Large intestine (tissue), 3 donors: ENCODE measurements around the gene LGR4. TPM values are rescaled to one million over a fixed set of nuclear protein-coding genes. Genes with fewer than 3 reads are reported as not detected.

ENCODE experiments used
- DNase-seq, 2 donors: peaks; one replicate each; pipeline versions ENCODE4 v3.0.0 to v3.0.0-alpha.2; 2013
- H3K27ac ChIP-seq: one replicate; pipeline ENCODE4 v1.5.1; 2013; ENCODE audit warnings: low read length
- H3K27me3 ChIP-seq: 2 replicates; pipeline ENCODE4 v1.6.1; 2013; ENCODE audit warnings: low read length; ENCODE audit not compliant: control insufficient read depth, insufficient read depth
- H3K36me3 ChIP-seq: 2 replicates; pipeline ENCODE4 v1.6.1; 2013; ENCODE audit warnings: low read length; ENCODE audit not compliant: control insufficient read depth, insufficient read depth
- H3K4me1 ChIP-seq: one replicate; pipeline ENCODE4 v1.6.1; 2013; ENCODE audit warnings: low read length; ENCODE audit not compliant: control insufficient read depth, insufficient read depth
- H3K4me3 ChIP-seq: one replicate; pipeline ENCODE4 v1.5.1; 2013; ENCODE audit warnings: low read length
- H3K9me3 ChIP-seq: one replicate; pipeline ENCODE4 v1.6.1; 2013; ENCODE audit warnings: mild to moderate bottlenecking, low read depth, low read length, moderate library complexity; ENCODE audit not compliant: control insufficient read depth
- WGBS: methylation state at CpG from one replicate; pipeline ENCODE4 v1.1.5; 2013; ENCODE audit warnings: low lambda C conversion rate; ENCODE audit not compliant: insufficient coverage; 5-methylcytosine and 5-hydroxymethylcytosine counted together
- polyA plus RNA-seq: library from polyadenylated mRNA; unstranded; fragments of 120-200 nt; gene quantifications from one replicate; pipeline ENCODE4 v1.2.1, GENCODE V29; 2013

The LGR4 gene
- polyA plus RNA-seq, 1 donor, result 53.2 TPM

DNA sequence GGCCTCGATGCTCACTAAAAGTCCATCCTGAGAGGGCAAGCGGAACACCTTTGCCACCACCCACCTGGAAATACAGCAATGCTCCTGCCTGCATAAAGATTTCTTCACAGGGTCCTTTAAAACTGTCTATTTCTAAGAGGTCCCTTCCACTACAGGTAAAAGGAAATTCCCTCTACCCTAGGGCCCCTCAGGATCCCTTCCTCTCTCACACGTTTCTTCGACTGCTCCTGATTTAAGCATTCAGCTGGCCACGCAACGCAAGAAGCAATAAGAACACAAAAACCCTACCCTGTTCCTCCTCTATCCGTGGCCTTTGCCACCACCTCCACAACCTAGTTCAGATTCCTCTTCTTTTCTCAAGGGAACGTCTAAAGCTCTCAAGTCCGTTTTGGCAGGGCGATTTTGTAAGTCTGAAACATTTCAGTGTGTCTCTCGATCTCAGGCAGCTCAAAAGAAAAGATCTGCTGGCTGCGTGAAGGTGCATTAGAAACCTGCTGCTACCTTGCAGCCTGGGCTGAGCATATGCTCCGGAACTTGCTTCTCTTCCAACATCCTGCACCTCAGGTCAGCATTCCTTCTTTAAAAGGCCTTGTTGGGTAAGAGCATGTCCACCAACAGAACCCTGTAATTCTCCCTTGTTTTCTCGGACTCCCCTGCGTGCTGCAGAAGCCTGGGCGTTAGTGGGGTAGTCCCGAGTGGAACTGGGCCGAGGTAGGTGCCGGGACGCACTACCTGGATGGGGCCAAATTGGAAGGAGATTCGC is 1.6 kb downstream of the LGR4 start:
- Histone ChIP-seq H3K4me3 (peak overlapping the region; percentile 65), H3K27me3 (no peaks in the 10 kb centered on the region), H3K27ac (peak overlapping the region; percentile 86), H3K36me3 (no peaks in the 10 kb centered on the region), H3K4me1 (peaks cover 19% of the 10 kb centered on the region), H3K9me3 (no peaks in the 10 kb centered on the region)
- 8% methylated on average over 2 of the region's 21 CpGs for WGBS
- peak in 1 of 2 donors; percentile 65 for DNase-seq

DNA sequence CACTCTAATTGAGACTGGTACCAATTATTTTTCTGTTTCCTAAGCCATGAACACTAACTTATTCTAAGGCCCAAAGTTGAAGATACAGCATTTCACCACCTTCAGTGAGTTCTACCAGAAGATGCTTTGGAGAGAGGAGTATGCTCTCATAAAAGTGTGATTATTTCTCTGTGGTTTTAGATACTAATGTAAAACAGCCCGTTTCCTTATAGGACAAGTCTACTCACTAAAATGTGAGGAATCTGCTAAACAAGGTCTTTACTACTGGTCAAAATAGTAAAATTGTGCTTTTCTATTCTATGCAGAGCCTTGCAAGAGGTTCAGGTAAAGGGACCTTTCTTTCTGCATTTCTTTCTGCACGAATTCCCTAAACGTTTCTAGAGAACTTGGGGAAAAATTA is 2.4 kb downstream of the LGR4 start:
- H3K9me3 ChIP-seq, result no peaks in the 10 kb centered on the region
- H3K27ac ChIP-seq, result peak overlapping the region; percentile 86
- no peaks in the 10 kb centered on the region for H3K36me3 ChIP-seq
- no peaks in the 10 kb centered on the region for H3K27me3 ChIP-seq
- peaks cover 19% of the 10 kb centered on the region for H3K4me1 ChIP-seq
- peak overlapping the region; percentile 65 for H3K4me3 ChIP-seq
- no peak for DNase-seq
- 25% methylated on average over 2 of the region's 3 CpGs for WGBS

DNA sequence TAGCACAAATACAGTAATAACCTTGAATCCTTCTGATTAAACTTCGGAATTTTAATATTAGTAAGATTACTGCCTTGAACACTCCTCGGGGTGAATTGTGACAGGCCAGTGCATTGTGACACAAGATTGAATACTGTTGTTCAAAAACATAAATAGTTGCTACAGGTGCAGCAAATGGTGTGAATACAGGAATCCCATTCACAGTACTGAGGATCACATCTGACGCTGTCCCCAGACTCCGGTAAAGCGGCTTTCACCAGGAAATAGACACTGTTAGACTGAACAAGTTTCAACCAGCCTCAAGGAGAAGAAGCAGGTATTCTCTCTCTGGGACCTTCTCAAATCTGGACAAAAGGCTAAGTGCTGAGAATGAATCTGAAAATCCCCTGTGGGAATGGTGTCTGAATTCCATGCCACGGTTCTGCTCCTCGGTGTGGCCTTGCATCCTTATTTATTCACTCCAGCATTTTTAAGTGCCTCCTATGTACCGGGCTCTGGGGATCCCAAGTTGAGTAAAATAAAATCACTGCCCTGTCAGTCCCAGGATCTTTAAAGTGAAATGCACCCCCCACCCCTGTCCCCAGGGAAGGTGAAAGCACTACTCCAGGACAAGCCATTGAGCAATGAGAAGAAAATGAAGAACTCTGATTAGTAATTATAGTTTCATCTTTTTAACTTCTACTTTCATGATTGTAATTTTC is 3.4 kb downstream of the LGR4 start:
- H3K9me3 ChIP-seq, result no peaks in the 10 kb centered on the region
- peak in 1 of 2 donors; percentile 56 for DNase-seq
- H3K36me3 ChIP-seq, result no peaks in the 10 kb centered on the region
- WGBS, result 0% methylated on average over 1 of the region's 8 CpGs
- H3K27me3 ChIP-seq, result no peaks in the 10 kb centered on the region
- H3K4me1 ChIP-seq, result peaks cover 26% of the 10 kb centered on the region
- H3K27ac ChIP-seq, result peak overlapping the region; percentile 44
- peak overlapping the region; percentile 65 for H3K4me3 ChIP-seq

DNA sequence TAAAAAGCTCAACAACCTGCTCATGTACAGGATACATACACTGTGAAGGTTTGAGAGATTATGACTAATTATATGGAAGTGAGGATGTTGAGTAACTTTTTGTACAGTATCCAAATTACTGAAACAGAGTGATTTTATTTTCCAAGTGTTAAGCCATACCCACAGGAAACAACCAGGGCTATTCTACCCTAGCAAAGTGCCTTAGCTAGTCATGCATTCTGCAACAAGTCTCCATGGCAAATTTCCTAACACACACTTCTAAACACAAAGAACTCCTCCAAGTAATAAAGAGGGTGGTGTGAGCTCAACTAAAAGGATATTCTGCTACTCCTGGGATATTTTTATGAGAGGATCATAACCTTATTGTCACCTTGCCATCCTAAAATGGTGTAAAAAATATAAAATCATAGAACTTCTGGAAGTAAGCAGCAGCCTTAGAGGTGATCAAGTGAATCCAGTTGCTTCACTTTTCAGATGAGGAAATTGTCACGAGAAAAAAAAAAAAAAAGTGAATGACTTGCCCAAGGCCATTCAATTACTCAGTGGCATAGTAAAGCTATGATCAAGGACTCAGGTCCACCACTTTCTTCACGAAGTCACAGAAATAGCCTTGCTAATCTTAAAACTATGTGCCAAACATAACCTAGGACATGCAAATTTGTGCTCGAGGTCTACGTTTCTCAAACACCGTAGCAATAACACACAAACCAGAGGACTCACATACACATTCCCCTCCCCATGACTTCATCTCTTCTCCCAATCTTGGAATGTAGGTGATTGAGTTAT is 4.2 kb downstream of the LGR4 start:
- Histone ChIP-seq H3K9me3 (no peaks in the 10 kb centered on the region), H3K27ac (peak overlapping the region; percentile 44), H3K27me3 (no peaks in the 10 kb centered on the region), H3K36me3 (no peaks in the 10 kb centered on the region), H3K4me1 (peaks cover 29% of the 10 kb centered on the region), H3K4me3 (peak overlapping the region; percentile 65)
- WGBS, result 54% methylated on average over 4 of the region's 5 CpGs
- peak in 1 of 2 donors; percentile 66 for DNase-seq

DNA sequence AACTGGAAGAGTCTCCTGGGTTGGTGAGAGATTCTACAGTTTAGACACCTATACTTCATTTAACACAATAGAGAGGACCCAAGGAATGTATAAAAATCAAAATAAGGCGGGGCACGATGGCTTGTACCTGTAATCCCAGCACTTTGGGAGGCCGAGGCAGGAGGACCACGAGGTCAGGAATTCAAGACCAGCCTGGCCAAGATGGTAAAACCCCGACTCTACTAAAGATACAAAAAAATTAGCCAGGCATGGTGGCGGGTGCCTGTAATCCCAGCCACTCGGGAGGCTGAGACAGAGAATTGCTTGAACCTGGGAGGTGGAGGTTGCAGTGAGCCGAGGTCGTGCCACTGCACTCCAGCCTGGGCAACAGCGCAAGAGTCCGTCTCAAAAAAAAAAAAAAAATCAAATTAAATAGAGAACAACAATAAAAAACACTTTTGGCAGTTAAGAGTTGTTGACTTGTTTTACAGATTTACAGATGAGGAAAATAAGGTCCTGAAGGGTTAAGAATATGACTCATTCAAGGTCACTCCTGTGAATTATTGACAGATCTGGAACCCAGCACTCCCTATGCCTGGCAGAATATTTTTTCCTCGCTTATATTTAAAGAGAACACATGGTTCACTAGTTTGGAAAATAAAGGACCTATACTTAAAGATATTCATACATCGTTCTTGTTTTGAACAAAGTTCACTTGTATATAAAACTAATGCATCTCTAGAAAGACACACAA is 5.2 kb downstream of the LGR4 start:
- H3K4me1 ChIP-seq, result peaks cover 29% of the 10 kb centered on the region
- H3K9me3 ChIP-seq, result no peaks in the 10 kb centered on the region
- no peak for DNase-seq
- no peaks in the 10 kb centered on the region for H3K27me3 ChIP-seq
- H3K36me3 ChIP-seq, result no peaks in the 10 kb centered on the region
- H3K4me3 ChIP-seq, result no peak overlapping the region
- WGBS, result 10% methylated on average over 2 of the region's 13 CpGs
- H3K27ac ChIP-seq, result peak overlapping the region; percentile 34

DNA sequence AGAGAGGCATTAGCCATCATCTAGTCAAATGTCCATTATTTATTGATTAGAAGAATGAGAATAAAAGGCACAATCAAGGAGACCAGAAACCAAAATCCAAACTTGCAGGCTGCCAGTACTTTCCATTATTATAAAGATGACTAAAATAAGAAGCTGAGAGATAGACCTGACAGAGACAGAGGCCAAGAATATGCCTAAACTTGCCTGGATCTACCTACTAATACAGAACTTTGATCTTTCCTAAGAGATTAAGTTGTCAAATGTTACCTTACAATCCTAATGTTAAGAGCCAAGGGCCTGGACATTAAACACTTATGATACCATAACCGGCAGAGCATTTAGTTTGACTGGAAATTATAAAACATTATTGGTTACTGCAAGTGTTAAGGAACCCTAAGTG is 6.2 kb downstream of the LGR4 start:
- no peak overlapping the region for H3K4me3 ChIP-seq
- H3K9me3 ChIP-seq, result no peaks in the 10 kb centered on the region
- no peak for DNase-seq
- peaks cover 29% of the 10 kb centered on the region for H3K4me1 ChIP-seq
- 20% methylated on average over 1 of the region's 1 CpG for WGBS
- H3K36me3 ChIP-seq, result peaks cover 4% of the 10 kb centered on the region
- H3K27me3 ChIP-seq, result no peaks in the 10 kb centered on the region
- no peak overlapping the region for H3K27ac ChIP-seq

DNA sequence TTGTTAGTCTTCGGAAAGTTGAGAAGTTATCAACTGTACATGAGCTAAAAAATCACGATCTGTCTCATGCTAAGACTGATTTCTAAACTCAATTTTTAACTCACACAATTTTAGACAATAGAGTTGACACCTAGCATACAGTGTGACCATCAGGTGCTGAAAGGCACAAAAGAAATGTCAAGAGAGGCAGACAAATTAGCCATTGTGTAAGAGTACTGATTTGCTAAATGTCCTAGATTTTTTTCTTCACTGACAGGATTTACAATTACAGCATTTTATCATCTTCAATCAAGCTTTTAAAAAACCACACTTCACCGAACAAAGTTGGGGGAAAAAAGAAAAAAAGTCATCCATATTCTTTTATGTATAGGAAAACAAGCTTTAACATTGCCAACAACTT is 7.0 kb downstream of the LGR4 start:
- Histone ChIP-seq H3K9me3 (no peaks in the 10 kb centered on the region), H3K27me3 (no peaks in the 10 kb centered on the region), H3K4me1 (peaks cover 29% of the 10 kb centered on the region), H3K27ac (no peak overlapping the region), H3K4me3 (no peak overlapping the region), H3K36me3 (peaks cover 4% of the 10 kb centered on the region)
- WGBS, result 83% methylated on average over 1 of the region's 3 CpGs
- no peak for DNase-seq

DNA sequence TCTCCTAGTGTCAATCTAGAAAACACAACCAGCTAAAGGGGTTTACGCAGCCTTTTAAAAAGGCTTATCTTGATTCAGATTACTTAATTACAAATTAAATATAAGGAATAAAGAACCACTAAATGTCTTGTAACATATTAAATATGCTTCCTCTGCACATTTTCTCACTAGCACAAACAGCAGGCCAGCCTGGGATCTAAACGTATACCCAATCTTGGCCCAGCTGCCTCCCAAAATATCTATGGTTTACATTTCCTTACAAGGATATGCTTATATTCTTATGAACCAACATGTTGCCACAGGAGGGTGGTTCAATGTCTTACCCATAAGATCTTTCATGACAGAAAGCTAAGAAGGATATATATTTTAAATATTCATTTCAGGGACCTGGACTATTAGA is 7.7 kb downstream of the LGR4 start:
- no peak for DNase-seq
- H3K27ac ChIP-seq, result peak overlapping the region; percentile 86
- H3K4me3 ChIP-seq, result no peak overlapping the region
- H3K4me1 ChIP-seq, result peaks cover 29% of the 10 kb centered on the region
- no peaks in the 10 kb centered on the region for H3K27me3 ChIP-seq
- peaks cover 4% of the 10 kb centered on the region for H3K36me3 ChIP-seq
- 83% methylated on average over 1 of the region's 2 CpGs for WGBS
- no peaks in the 10 kb centered on the region for H3K9me3 ChIP-seq

DNA sequence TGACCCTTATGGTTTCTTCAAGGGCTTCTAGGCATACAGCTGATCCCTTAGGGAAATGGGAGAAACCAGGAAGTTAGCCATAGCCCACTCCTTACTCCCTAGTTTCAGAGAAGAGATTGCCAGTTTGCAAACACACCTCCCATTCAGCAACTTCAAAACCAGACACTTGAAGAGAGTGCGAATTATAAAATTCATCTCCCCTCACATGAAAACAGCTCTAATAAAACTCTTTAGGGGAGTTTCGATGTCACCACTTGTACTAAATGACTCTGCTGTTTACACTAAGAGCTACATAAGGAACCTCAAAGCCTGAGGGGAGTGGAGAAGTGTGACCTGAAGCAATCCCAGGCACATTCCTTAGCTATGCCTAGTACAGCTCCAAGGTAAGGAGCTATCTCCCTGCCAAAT is 8.3 kb downstream of the LGR4 start:
- WGBS, result no CpG with 5 or more reads among the region's 2 CpGs
- Histone ChIP-seq H3K4me3 (no peak overlapping the region), H3K9me3 (no peaks in the 10 kb centered on the region), H3K4me1 (peaks cover 23% of the 10 kb centered on the region), H3K36me3 (peaks cover 4% of the 10 kb centered on the region), H3K27ac (peak overlapping the region; percentile 86), H3K27me3 (no peaks in the 10 kb centered on the region)
- peak in 1 of 2 donors; percentile 61 for DNase-seq

DNA sequence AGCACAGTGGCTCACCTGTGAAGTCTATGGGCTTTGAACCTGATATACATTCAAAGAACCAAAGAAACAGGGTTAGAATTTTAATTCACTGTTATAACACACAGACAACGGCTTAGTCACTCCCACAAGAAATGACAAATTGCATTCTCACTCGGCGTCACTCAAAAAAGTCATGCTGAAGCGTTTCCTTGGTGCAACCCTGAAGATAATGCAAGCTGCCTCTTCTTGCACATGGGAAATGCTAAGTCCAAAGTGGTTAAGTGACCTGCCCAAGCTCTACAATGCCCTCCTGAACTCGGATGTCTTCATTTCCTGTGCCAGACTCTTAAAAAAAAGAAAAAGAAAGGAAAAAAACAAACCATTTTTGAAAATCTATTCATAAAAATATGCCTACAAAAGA is 10.0 kb downstream of the LGR4 start:
- WGBS, result 100% methylated on average over 1 of the region's 5 CpGs
- no peak for DNase-seq
- Histone ChIP-seq H3K9me3 (no peaks in the 10 kb centered on the region), H3K27ac (no peak overlapping the region), H3K27me3 (no peaks in the 10 kb centered on the region), H3K4me3 (no peak overlapping the region), H3K36me3 (peaks cover 4% of the 10 kb centered on the region), H3K4me1 (peaks cover 11% of the 10 kb centered on the region)
